Stimulated activated CD8-positive, alpha-beta memory T cell treated with anti-CD3 and anti-CD28 coated beads, Interleukin-2, amount 100 ng/mL, for 1 hour (primary cell): Measurements from ENCODE around the gene CD209.
"Not testable (repeated sequence)": the region's sequence is repeated elsewhere in the genome, so short reads cannot be mapped to it uniquely, and the experiment has no call there.

Experiments used
- DNase-seq, 2 donors: peaks; one replicate each; pipeline ENCODE4 v3.0.0-alpha.2; 2020; ENCODE audit warnings: low read depth in 2 of 2

Gene CD209

GRCh38 chr19:7767487-7767886 lies 20.2 kb upstream of the CD209 start:
- DNase-seq: no peak

- DNase-seq: no peak
Observed at GRCh38 chr19:7766535-7766934, 19.2 kb upstream of the CD209 start.

- DNase-seq: not testable (repeated sequence)
Observed at GRCh38 chr19:7765043-7765442, 17.7 kb upstream of the CD209 start.

- DNase-seq: not testable (repeated sequence)
Observed at GRCh38 chr19:7764157-7764556, 16.8 kb upstream of the CD209 start.

- DNase-seq: no peak
Observed at GRCh38 chr19:7763696-7764095, 16.4 kb upstream of the CD209 start.

GRCh38 chr19:7762719-7763293 lies 15.5 kb upstream of the CD209 start, which contains the start of gene CLEC4M:
TSS of gene CLEC4M (plus strand) at chr19:7763243. CDS start at chr19:7763267, 24 bp downstream.
- no peak for DNase-seq

GRCh38 chr19:7759156-7759555 lies 11.8 kb upstream of the CD209 start:
- DNase-seq: no peak

- DNase-seq: no peak
Observed at GRCh38 chr19:7757358-7757757, 10.0 kb upstream of the CD209 start.

- no peak for DNase-seq
Observed at GRCh38 chr19:7756258-7756657, 8.9 kb upstream of the CD209 start.

- no peak for DNase-seq
Observed at GRCh38 chr19:7751157-7751783, 3.9 kb upstream of the CD209 start.

GRCh38 chr19:7748756-7749155 lies 1.4 kb upstream of the CD209 start:
- no peak for DNase-seq

- no peak for DNase-seq
Observed at GRCh38 chr19:7748171-7748570, 837 bp upstream of the CD209 start.

GRCh38 chr19:7746306-7746705 lies 1.0 kb downstream of the CD209 start:
- DNase-seq: not testable (repeated sequence)

- no peak for DNase-seq
Observed at GRCh38 chr19:7744871-7745650, 2.3 kb downstream of the CD209 start.

GRCh38 chr19:7744199-7744786 lies 3.0 kb downstream of the CD209 start:
- DNase-seq: no peak

GRCh38 chr19:7743425-7743841 lies 3.9 kb downstream of the CD209 start:
- no peak for DNase-seq

GRCh38 chr19:7742991-7743390 lies 4.3 kb downstream of the CD209 start:
- DNase-seq: no peak

- DNase-seq: no peak
Observed at GRCh38 chr19:7742575-7742974, 4.8 kb downstream of the CD209 start.

GRCh38 chr19:7740682-7741054 lies 6.7 kb downstream of the CD209 start:
- DNase-seq: no peak

- DNase-seq: no peak
Observed at GRCh38 chr19:7739801-7740681, 7.3 kb downstream of the CD209 start.

- DNase-seq: no peak
Observed at GRCh38 chr19:7739211-7739755, 8.1 kb downstream of the CD209 start.
